Glomerular endothelial cell (primary cell): ENCODE results near the gene NDUFAF8. TPM values are rescaled to one million over a fixed set of nuclear protein-coding genes. Genes with fewer than 3 reads are reported as not detected.

Experiments
- DNase-seq: peaks from one replicate; pipeline ENCODE4 v3.0.0-alpha.2; 2011; ENCODE audit warnings: low read depth, low spot score; ENCODE audit errors: extremely low read depth
- total RNA-seq: library from RNA; depleted of rRNA; stranded (reverse); fragments of >200 nt; gene quantifications from 2 replicates; pipeline ENCODE4 v1.2.3, GENCODE V29; 2015

Gene NDUFAF8
- total RNA-seq, 1 donor from 2014 or later, result 32.4 TPM

DNA sequence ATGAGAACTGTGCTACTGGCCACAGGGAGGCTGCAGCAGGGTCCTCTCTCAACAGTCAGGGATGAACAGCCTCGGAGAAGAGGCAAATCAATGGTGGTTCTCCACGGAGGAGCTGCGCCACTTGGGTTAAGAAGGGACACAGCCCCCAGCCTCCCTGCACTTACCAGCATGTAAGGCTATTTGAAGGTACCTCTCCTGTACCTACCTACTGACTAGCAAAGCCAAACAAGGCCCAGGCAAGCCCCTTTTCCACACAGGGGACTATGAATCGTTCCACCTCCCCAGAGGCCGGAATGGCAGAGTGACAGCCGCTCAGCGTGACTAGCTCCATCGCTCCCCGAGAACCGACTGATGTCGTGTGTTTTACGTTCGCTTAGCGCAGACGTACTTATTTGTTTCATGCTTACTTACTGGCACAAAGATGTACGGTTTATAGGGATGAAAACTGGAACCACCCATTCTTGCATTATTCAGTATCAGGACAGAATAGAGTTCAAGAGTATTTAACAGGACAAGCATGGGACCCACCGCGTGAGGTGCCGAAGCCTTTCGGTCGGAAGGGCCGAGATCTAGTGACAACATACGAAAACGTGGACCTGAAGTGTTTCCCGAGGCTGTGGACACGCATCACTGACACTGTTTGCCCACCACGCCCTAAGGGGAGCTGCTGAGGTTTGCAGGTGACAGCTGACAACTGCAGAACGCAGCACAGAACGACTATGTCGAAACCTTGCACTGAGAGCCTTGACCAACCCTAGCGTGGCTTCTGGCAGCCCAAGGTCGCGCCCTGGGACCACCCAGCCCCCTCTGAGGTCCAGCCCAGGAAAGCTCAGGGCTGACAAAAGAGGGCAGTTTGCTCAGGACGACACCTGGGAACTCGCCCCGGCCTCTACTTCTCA, 1.3 kb upstream of the NDUFAF8 start:
- no peak for DNase-seq

DNA sequence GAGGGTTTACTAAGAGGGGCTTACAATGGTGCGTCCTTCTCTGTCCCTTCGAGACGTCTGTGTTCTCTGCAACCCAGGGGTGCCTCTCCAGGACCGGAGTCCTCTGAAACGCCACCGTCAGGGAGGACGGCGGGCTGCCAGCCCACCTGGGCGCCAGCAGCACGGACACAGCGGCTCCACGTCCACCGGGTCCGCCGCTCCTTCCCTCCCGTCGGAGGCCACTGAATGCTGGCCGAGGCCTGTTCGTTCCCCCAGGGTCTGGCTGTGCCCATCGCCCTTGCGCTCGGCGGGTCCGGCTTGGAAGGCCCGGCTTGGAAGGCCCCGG, 666 bp upstream of the NDUFAF8 start:
- no peak for DNase-seq

DNA sequence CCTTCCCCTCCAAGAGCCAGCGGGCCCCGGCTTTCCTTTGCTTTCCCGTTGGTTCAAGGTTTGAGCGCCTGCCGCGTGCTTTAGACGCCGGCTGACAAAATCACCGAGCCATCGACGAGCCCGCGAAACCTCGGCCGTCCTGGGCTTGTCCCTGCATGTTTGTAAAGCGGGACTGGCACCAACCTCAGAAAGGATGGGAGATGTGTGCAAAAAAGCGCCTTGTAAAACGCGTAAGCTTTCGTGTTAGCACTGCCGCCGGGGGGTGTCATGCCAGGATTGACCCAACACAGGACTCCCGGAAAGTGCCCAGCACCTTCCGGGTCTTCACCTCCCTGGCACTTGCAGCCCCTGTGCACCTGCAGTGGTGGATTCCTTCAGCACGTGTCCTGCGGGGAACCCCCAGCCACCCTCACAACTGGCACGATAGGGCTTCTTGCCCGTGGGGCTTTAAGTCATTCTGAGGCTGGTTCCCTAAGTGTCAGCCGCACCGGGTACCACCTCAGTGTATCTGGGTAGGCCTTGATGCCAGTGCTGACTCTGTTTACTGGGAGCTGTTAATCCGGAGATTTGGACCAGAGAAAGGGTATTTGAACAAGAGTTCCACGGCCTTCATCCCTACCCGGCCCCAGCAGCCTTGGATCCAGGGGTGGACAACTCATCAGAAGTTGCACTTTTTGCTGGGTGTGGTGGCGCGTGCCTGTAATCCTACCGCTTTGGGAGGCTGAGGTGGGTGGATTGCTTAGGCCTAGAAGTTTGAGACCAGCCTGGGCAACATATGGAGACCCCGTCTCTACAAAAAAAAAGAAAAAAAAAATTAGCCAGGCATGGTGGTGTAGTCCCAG, 817 bp downstream of the NDUFAF8 start:
- DNase-seq, result no peak

DNA sequence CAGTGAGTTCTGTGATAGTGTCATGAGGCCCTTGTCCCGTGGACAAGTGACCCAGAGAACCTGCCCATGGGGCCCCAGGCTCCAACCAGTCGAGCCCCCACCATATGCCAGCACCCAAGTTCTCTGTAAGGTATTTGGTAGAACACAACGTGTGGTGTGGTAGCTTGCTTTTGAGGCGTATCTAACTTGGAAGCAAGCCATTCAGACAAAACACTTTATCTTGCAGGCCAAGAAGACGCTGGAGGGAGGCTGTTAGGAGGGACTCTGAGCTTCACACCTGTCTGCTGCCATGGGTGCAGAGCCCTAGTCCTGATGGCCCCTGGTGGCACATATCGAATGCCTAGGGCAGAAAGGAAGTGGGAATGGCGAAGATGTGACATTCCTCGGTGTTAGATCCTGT, 1.6 kb downstream of the NDUFAF8 start:
- DNase-seq, result no peak

DNA sequence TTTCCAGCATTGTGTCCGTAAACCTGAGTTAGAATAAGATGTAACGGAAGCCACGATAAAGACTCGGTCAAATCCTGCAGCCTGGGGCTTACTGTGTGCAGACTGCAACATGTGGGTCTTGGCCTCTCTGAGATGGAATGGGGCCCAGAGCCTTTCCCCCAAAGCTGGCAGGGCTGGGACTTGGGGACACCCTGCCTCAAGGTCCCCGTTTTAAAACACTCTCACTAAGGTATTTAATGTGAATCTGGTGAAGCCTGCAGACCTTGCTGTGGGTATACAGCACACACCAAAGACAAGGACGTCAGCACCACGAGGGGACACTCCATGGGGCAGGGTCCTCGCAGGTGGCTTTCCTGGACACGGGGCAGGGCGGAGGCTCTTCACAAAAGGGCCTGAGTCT, 2.1 kb downstream of the NDUFAF8 start:
- no peak for DNase-seq

DNA sequence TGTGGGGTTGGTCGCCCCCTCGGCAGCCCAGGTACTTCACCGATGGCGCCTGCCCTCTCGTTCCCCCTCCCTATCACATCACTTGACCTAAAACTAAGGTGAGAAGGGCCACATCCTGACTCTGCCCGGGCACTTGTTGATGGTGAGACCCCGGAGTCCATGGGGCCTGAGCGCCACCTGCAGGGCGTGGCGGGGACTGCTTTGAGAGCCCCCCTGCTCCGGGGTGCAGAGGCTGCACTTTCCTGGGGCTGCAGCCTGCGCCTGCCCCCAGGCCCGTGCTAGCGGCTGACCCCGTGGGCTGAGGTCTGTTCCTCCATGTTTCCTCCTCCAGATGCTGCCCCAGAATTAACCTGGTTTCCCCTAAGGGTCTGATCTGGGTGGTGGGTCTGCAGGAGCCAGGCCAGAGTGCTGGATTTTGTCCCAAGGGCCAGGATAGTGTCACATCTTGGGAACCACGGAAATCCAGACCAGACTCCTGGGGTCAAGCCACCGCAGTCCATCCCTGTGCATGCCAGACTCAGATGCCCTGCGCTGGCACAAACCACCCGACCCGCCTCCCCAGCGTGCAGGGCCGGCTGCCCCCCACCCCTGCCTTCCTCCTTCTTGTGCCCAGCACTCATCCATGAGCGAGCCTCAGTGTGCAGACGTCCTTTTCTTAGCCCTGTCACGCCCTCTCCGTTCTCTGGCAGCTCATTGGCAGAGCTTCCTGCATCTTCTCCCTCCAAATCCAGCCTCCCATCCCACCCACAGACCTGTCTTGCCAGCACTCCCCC, 2.7 kb downstream of the NDUFAF8 start:
- DNase-seq, result no peak

DNA sequence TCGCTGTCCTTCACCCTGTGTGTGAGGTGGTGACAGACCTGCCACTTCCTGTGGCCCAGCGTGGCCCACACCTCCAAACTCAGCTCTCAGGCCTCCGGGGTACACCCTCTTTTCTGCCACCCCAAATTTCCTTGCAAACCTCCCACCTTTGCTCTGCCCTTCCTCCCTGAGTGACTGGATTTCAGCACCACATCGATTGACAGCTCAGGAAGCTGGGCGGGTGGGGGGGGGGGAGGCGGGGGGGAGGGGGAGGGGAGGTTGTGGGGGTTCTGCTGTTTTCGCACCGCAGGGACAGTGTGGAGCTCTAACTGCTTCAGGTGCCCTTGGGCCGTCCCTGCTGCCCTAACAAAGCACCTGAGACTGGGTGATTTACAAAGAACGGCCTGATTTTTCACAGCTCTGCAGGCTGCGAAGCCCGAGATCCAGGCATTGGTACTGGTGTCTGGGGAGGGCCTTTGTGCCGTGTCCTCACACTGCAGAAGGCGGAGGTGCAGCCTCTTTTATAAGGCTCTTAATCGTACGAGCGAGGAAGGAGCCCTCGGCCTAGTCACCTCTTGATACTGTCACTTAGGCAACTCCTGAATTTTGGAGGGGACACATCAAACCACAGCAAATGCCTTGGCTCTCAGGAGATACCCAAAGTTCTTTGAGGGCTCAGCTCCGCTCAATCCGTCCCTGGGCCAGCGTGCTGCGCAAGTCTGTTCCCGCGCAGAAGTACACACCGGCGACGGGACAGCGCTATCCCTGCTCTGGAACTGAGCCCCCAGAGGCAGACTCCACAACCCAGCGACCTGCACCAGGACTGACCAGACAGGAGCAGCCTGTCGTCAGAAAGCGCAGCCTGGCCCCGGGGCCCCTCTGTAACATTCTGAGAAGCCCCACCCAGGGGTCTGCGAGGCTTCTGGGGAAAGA, 3.6 kb downstream of the NDUFAF8 start:
- DNase-seq, result no peak

DNA sequence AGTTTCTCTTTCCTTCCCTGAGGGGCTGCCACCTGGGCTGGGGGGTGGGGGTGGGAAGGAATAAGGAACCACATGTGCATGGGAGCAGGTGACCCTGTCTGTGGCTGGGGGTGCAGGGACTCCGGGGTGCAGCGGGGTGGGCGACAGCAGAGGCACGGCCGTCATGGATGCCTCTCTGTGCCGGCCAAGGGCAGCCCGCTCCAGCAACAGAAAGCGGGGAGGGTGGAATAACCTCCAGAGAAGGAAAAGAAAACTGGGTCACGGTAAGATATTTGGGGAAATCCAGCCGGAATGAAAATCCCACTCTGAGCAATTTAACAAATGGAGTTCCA, 4.2 kb downstream of the NDUFAF8 start:
- no peak for DNase-seq

DNA sequence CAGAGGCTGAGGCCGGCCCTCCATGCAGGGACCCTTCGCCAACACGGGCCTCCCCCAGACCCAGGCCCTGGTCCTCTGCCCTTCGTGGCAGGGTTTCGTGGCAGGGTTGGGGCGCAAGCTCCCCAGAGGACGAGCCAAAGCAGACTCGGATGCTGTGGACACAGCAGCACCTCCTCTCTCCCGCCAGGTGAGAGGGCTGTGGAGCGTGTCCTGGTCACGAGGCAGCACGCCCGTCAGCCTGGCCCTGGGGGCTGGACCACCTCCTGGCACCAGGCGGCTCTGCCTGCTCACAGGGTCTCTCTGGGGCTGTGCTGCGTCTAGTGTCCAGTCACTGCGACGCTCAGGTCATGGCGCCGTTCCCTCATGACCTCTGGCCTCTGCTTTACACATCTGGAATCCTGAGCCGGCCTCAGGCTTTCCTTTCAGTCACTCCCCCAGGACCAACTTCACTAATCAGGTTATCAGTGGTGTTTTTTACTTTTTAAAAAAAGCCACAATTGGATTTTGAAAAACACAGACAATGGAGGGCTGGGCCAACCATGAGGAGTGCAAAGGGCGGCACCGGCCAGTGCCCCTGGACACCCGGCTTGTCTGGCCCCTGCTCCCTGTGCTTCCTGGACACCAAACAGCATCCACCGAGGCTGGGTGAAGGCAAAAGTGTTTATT, 5.4 kb downstream of the NDUFAF8 start:
- no peak for DNase-seq

DNA sequence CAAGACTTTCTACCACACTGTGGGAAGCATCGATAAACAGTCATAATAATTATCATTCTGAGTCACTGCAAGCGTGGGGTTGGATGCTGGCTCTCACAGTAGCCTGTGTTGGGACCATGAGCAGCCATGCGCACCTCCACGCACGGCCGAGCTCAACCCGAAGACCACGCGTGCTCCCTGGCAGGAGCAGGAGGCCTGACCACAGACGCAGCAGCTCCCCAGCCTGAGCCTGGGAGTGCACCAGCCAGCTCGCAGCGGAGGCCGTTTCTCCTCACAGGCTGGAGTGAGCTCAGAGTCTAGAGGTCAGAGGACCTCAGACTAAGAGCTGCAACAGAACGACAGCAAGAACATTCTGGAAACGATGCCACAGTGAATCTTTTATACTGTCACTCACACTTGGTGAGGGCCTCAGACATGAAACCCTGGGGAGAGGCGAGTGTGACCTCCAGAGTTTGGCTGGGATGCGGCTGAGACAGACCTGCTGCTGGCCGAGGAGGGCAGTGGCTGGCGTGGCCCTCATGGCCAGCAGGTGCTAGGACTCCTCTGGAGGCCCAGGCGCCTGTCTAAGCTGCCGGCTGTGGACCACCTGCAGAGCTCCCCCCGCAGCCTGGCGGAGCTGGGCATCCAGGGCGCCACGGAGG, 6.0 kb downstream of the NDUFAF8 start:
- DNase-seq, result no peak

DNA sequence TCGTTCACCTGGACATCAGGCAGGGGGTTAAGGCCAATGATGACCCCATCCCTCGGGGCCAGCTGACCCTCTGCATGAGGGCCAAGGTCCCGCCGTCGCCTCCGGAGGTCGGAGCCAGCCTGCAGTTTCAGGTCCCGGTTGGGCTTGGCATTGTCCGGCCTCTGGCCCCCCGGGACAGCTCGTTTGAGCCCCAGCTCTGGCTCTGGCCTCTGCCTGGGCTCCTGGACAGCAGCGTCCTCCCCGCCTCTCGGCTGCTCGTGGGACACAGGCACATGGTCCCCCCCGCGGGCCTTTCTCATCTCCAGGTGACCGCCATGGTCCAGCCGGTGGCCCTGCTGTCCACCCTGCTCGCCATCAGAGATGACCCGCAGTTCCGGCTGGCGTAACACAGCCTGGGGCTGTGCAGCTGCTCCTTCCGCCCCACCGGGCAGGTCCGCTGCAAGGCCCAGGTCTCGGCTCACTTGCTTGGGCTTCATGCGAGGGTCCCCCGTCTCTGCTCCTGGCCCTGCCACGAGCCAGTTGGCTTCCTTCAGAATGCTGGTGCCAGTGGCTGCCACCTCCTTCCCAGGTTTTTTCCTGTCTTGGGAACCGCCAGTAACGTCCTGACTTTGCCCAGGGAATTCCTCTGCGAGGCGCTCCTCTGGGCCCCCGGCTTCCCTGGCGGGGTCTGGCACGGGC, 6.7 kb downstream of the NDUFAF8 start:
- DNase-seq, result no peak

DNA sequence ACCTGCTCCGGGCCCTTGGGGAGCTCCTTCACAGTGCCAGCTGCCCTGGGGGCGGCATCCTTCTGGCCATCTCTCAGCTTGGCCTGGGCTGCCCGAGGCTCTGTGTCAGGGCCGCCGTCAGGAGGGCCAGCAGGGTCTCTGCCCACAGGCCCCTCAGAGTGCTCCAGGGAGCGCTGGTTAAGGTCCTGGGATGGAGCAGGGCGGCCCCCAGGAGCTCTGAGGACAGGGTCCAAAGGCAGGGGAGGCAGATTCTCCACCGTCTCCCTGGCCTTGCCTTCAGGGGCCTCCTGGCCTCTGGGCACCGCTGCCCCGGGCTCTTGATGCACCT, 7.2 kb downstream of the NDUFAF8 start:
- DNase-seq, result no peak

DNA sequence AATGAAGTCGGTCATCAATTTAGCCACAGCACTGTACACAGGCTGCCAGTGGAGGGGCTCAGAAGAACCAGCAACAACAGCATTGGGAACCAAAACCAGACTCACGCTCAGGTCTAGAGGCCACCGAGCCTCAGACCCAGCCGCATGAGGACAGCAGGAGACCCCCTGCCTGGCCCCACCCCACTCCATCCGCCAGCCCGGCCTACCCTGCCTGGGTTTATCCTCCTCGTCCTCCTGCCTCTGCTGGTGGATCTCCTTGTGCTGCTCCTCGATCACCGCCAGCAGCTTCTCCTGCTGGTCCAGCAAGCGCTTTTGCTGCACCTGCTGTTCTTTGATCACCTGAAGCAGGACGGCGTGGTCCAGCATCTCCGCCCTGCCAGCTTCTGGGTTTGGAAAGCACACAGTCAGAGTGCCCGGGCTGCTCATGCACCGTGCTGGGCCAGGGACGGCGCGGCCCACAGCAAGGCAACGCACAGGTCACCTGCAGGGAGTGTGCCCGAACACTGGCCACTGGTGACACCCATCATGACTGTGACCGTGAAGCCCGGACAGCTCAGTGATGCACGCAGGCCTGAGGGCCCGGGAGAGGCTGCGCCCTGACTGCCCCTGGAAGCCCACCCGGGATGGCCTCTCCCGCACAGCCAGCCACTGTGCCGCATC, 7.7 kb downstream of the NDUFAF8 start:
- no peak for DNase-seq

DNA sequence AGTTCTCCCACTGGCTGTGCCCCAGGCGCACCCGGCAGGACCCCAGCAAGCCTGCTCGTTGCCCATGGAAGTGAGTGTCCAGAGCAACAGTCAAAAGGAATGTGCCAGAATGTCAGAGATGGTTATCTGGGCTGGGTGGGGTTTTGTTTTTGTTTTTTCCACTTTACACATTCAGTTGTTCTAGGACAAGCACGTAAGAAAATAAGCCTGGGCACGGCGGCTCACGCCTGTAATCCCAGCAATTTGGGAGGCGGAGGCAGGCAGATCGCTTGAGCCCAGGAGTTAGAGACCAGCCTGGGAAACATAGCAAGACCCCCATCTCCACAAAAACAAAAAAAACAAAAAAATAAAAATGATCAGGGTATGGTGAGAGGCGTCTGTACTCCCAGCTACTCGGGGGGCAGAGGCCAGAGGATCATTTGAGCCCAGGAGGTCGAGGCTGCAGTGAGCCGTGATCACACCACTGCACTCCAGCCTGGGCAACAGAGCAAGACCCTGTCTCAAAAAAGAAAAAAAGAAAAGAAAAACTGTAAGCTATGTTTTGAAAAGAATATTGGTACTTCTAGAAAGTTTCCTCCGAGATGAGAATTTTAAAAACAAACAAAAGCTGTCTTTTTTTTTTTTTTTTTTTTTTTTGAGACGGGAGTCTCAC, 8.3 kb downstream of the NDUFAF8 start:
- no peak for DNase-seq

DNA sequence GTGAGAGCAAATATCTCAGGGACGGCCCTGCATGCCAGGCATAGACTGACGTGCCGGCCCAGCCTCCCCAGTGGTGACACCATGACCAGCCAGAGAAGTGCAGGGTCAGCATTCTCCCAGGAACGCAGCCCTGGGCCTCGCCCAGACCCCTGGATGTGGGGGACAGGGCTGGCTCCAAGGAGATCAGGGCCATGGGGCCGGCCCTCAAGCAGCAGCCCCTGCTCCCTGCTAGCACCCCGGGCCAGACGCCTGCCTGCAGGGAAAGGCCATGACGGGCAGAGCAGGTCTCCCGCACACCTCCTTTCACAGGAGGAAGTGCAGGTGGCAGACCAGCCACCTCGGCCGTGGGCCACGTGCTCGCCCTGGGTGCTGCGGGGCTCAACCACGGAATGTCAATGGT, 9.5 kb downstream of the NDUFAF8 start:
- no peak for DNase-seq

DNA sequence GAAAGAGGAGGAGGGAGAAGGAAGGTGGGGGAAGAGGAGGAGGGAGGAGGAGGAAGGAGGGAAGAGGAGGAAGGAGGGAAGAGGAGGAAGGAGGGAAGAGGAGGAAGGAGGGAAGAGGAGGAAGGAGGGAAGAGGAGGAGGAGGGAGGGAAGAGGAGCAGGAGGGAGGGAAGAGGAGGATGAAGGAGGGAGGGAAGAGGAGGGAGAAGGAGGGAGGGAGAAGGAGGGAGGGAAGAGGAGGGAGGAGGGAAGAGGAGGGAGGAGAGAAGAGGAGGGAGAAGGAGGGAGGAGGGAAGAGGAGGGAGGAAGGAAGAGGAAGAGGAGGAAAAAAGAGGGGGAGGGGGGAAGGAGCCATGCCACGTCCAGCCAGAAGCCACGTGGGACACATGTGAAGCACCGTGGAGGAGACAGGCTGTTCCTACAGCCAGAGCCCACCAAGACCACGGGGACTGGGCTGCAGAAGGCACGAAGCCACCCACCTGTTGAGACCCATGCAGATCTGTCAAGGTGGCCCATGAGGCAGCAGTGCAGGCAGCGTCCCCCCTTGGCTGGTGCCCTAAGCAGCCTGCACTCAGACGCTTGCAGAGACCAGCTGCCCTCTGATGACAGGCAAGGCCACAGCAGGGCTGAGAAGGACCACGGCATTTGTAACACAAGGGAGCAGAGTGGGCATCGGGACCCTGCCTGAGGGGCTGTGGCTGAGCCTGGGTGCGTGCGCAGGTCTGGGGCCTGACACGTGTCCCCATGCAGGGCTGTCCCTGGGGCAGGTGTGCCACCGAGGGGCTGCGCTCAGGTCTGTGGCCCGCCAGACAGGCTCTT, 10.3 kb downstream of the NDUFAF8 start:
- DNase-seq, result no peak
